ENCODE data around the gene BRIX1. TPM values are rescaled to one million over a fixed set of nuclear protein-coding genes. Genes with fewer than 3 reads are reported as not detected.
A peak's percentile ranks its signal among the peaks of the same experiment; 100 is the strongest.

The BRIX1 gene
- total and polyA plus RNA-seq, 2 donors (not counting 1 experiment from before 2014, with no cell fraction given): 6.9 to 29.3 TPM

DNA sequence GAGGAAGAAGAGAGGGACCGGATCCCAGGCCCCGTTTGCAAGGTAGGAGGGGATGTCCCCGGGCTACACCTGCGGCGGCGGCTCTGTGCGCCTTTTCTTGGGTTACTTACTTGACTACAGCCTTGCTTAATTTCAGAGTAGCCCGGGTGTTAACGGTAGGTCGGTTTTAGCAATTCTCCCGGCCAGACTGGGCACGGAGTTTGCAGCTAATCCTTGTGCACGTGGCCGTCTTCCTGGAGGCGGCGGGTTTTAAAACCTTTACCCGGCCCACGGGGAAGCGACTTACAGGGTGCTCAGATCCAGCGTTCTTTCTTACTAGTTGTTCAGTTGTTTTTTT lies 313 bp downstream of the BRIX1 start:
- no peak overlapping the region for H3K4me3 Mint-ChIP-seq
- Histone ChIP-seq H3K4me2 (replicated peaks; ENCODE audit: low read depth, low read length, poor library complexity, severe bottlenecking) (peak overlapping the region; percentile 82), H3K27me3 (replicated peaks in 1 of 4; ENCODE audit: control extremely low read depth in 1 of 4, control insufficient read depth in 3 of 4, insufficient read depth in 4 of 4, low read length in 3 of 4) (no peaks in the 10 kb centered on the region), H3K79me2 (ENCODE audit: control insufficient read depth, insufficient read depth, low read length) (peaks cover 68% of the 10 kb centered on the region), H3K36me3 (replicated peaks in 1 of 2; ENCODE audit: control extremely low read depth in 1 of 2, control insufficient read depth in 1 of 2, extremely low read depth in 1 of 2, insufficient read depth in 2 of 2, low read length in 1 of 2) (peaks cover 5 to 27% of the 10 kb centered on the region in 2 experiments), H2AFZ (ENCODE audit: insufficient read depth, low read depth, low read length, poor library complexity, severe bottlenecking) (peak overlapping the region; percentile 88), H3K27ac (ENCODE audit: low read length in 2 of 2) (peak overlapping the region; percentile 57 to 80), H3K9me3 (ENCODE audit: control extremely low read depth in 1 of 3, control insufficient read depth in 2 of 3, insufficient read depth in 1 of 3, low read length in 2 of 3) (no peaks in the 10 kb centered on the region), H3K9ac (ENCODE audit: low read length) (peak overlapping the region; percentile 80), H3K4me3 (ENCODE audit: control extremely low read depth in 1 of 5, extremely low read depth in 1 of 5, insufficient read depth in 1 of 5, low read depth in 2 of 5, low read length in 4 of 5) (peak overlapping the region; percentile 82 to 99 (median 87)), H3K4me1 (ENCODE audit: control insufficient read depth in 2 of 2, insufficient read depth in 2 of 2, low read length in 2 of 2) (peaks cover 23 to 26% of the 10 kb centered on the region in 2 donors), H4K20me1 (ENCODE audit: control insufficient read depth, insufficient read depth, low read length, poor library complexity, severe bottlenecking) (no peaks in the 10 kb centered on the region)
- no peak for TF ChIP-seq EZH2 (IDR thresholded peaks at IDR 0.05; ENCODE audit: borderline replicate concordance, insufficient read depth, low read depth, low read length, poor library complexity, severe bottlenecking)
- no peak overlapping the region for H3K27ac Mint-ChIP-seq
- peaks cover 32% of the 10 kb centered on the region for H3K4me1 Mint-ChIP-seq
- H3K27me3 Mint-ChIP-seq: no peaks in the 10 kb centered on the region
- ATAC-seq (ENCODE audit: low read depth): peak; percentile 4
- ChIA-PET POLR2A (interaction anchor here (0.7 to 2.7 kb wide), 5 partner anchors 9 to 908 kb away, joined by 3 to 54 read pairs (median 5); partner anchors contain the start of genes AMACR, DNAJC21 and TTC23L), CTCF (interaction anchor here (0.8 to 3.8 kb wide), 6 partner anchors 10 to 441 kb away, joined by 3 to 24 read pairs (median 8); partner anchors contain the start of gene DNAJC21)
- no peaks in the 10 kb centered on the region for H3K9me3 Mint-ChIP-seq (ENCODE audit: insufficient read depth)
- intact Hi-C loops (cut with micrococcal nuclease): loop anchor here (1.0 to 10.0 kb wide), 5 partner anchors 13 to 1326 kb away; partner anchors contain the start of genes AMACR, DNAJC21, NADK2 and TTC23L
- DNase-seq: no peak
- 0% methylated on average over 17 of the region's 20 CpGs for WGBS (ENCODE audit: insufficient coverage)

- no peak overlapping the region for H3K27ac ChIP-seq (ENCODE audit: low read length in 2 of 2)
- peaks cover 32% of the 10 kb centered on the region for H3K4me1 Mint-ChIP-seq
- 51% methylated on average over 5 of the region's 6 CpGs for WGBS (ENCODE audit: insufficient coverage)
- peaks cover 70% of the 10 kb centered on the region for H3K79me2 ChIP-seq (ENCODE audit: control insufficient read depth, insufficient read depth, low read length)
- H3K27me3 ChIP-seq (replicated peaks in 1 of 4; ENCODE audit: control extremely low read depth in 1 of 4, control insufficient read depth in 3 of 4, insufficient read depth in 4 of 4, low read length in 3 of 4): no peaks in the 10 kb centered on the region
- peak overlapping the region; percentile 82 to 99 (median 87) for H3K4me3 ChIP-seq (ENCODE audit: control extremely low read depth in 1 of 5, extremely low read depth in 1 of 5, insufficient read depth in 1 of 5, low read depth in 2 of 5, low read length in 4 of 5)
- no peaks in the 10 kb centered on the region for H3K9me3 ChIP-seq (ENCODE audit: control extremely low read depth in 1 of 3, control insufficient read depth in 2 of 3, insufficient read depth in 1 of 3, low read length in 2 of 3)
- H3K27me3 Mint-ChIP-seq: no peaks in the 10 kb centered on the region
- POLR2A ChIA-PET: interaction anchor here (2.7 kb wide), 1 partner anchor 13 kb away, joined by 54 read pairs; the partner anchor contains the start of gene DNAJC21
- ATAC-seq (ENCODE audit: low read depth) (no peak), DNase-seq (no peak)
- intact Hi-C loops (cut with micrococcal nuclease): loop anchor here (5.0 to 10.0 kb wide), 3 partner anchors 672 to 1326 kb away; partner anchors contain the start of genes AMACR and NADK2
- peaks cover 23 to 26% of the 10 kb centered on the region in 2 donors for H3K4me1 ChIP-seq (ENCODE audit: control insufficient read depth in 2 of 2, insufficient read depth in 2 of 2, low read length in 2 of 2)
- H4K20me1 ChIP-seq (ENCODE audit: control insufficient read depth, insufficient read depth, low read length, poor library complexity, severe bottlenecking): no peaks in the 10 kb centered on the region
- CTCF ChIA-PET: interaction anchor here (0.8 to 3.8 kb wide), 4 partner anchors 13 to 393 kb away, joined by 3 to 24 read pairs (median 15); partner anchors contain the start of gene DNAJC21
- H3K4me3 Mint-ChIP-seq: no peak overlapping the region
- TF ChIP-seq, protein P1, sequence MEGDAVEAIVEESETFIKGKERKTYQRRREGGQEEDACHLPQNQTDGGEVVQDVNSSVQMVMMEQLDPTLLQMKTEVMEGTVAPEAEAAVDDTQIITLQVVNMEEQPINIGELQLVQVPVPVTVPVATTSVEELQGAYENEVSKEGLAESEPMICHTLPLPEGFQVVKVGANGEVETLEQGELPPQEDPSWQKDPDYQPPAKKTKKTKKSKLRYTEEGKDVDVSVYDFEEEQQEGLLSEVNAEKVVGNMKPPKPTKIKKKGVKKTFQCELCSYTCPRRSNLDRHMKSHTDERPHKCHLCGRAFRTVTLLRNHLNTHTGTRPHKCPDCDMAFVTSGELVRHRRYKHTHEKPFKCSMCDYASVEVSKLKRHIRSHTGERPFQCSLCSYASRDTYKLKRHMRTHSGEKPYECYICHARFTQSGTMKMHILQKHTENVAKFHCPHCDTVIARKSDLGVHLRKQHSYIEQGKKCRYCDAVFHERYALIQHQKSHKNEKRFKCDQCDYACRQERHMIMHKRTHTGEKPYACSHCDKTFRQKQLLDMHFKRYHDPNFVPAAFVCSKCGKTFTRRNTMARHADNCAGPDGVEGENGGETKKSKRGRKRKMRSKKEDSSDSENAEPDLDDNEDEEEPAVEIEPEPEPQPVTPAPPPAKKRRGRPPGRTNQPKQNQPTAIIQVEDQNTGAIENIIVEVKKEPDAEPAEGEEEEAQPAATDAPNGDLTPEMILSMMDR (IDR thresholded peaks at IDR 0.05): no peak
- no peak for TF ChIP-seq EZH2 (IDR thresholded peaks at IDR 0.05; ENCODE audit: borderline replicate concordance, insufficient read depth, low read depth, low read length, poor library complexity, severe bottlenecking)
- H3K36me3 ChIP-seq (replicated peaks in 1 of 2; ENCODE audit: control extremely low read depth in 1 of 2, control insufficient read depth in 1 of 2, extremely low read depth in 1 of 2, insufficient read depth in 2 of 2, low read length in 1 of 2): peaks cover 5 to 27% of the 10 kb centered on the region in 2 experiments
- H3K9ac ChIP-seq (ENCODE audit: low read length): peak overlapping the region; percentile 80
- no peaks in the 10 kb centered on the region for H3K9me3 Mint-ChIP-seq (ENCODE audit: insufficient read depth)
- H3K4me2 ChIP-seq (replicated peaks; ENCODE audit: low read depth, low read length, poor library complexity, severe bottlenecking): peak overlapping the region; percentile 82
- H2AFZ ChIP-seq (ENCODE audit: insufficient read depth, low read depth, low read length, poor library complexity, severe bottlenecking): peak overlapping the region; percentile 88
- H3K27ac Mint-ChIP-seq: peak overlapping the region; percentile 63
These were observed 1.0 kb downstream of the BRIX1 start for GRCh38 chr5:34916518-34916917.
